Activated CD8-positive, alpha-beta T cell treated with anti-CD3 and anti-CD28 coated beads for 36 hours (primary cell): ENCODE measurements around the gene FSTL4. TPM values are rescaled to one million over a fixed set of nuclear protein-coding genes. Genes with fewer than 3 reads are reported as not detected.

Experiments
- ATAC-seq: fragments of 200-7000 bp; cut with Tn5 transposase; one replicate; pipeline ENCODE4 v1.10.0; 2021; ENCODE audit warnings: mild to moderate bottlenecking, moderate library complexity
- CTCF ChIA-PET: fragments of 350-600 bp; sonication (Branson Sonifier 250); formaldehyde crosslinking; loops from one replicate; lab custom pipeline; 2021; ENCODE audit warnings: antibody characterized with exemption; lab: Charles Lee
- POLR2A ChIA-PET: fragments of 350-600 bp; sonication (Branson Sonifier 250); formaldehyde crosslinking; loops from one replicate; lab custom pipeline; 2021; ENCODE audit warnings: antibody characterized with exemption; lab: Charles Lee
- DNase-seq: peaks from one replicate; pipeline ENCODE4 v3.0.0-alpha.2; 2020
- H3K27ac Mint-ChIP-seq: one replicate; pipeline ENCODE4 v1.8.0; 2021; ENCODE audit warnings: mild to moderate bottlenecking, mixed read lengths
- H3K27me3 Mint-ChIP-seq: one replicate; pipeline ENCODE4 v1.8.0; 2021; ENCODE audit warnings: mixed read lengths
- H3K36me3 Mint-ChIP-seq: one replicate; pipeline ENCODE4 v1.8.0; 2021; ENCODE audit warnings: low read depth, mixed read lengths
- H3K4me1 Mint-ChIP-seq: one replicate; pipeline ENCODE4 v1.8.0; 2021; ENCODE audit warnings: low read depth, mixed read lengths
- H3K4me3 Mint-ChIP-seq: one replicate; pipeline ENCODE4 v1.8.0; 2021; ENCODE audit warnings: mild to moderate bottlenecking, moderate library complexity, mixed read lengths
- H3K9me3 Mint-ChIP-seq: one replicate; pipeline ENCODE4 v1.8.0; 2021; ENCODE audit warnings: mixed read lengths
- CTCF ChIP-seq: fragments of 200-600 bp; IDR thresholded peaks from one replicate; pipeline ENCODE4 v1.8.0; 2022; ENCODE audit warnings: antibody characterized with exemption, mild to moderate bottlenecking
- intact Hi-C: fragments of 100-400 bp; cut with micrococcal nuclease; formaldehyde crosslinking; loops from one replicate; pipeline ENCODE4 v1.10.0; 2022
- total RNA-seq, 2 experiments: library from RNA; stranded (reverse); gene quantifications; one replicate each; pipeline ENCODE4 v1.2.3, GENCODE V29; 2021

The FSTL4 gene
- total RNA-seq, 2 experiments from 2014 or later, result not detected

DNA sequence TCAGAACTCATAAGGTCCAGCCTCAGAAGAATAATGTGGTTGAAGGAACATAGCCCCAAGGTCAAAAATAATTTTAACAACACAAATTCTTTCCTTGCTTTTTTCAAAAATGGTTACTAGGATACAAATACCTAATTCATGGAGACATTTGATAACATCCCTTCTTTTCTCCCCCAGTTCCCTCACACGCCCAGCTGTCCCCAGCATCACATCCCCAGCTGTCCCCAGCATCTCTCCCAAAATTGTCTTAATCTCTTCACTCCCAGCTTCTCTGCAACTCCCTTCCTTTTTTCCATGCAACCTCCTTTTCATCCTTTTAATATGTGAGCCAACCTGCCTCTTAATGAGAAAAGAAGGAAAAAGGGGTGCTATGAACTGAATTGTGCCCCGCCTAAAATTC lies 77.8 kb downstream of the FSTL4 start:
- intact Hi-C loops, result no loop called here
- H3K4me3 Mint-ChIP-seq, result no peak overlapping the region
- H3K27ac Mint-ChIP-seq, result no peak overlapping the region
- H3K9me3 Mint-ChIP-seq, result no peaks in the 10 kb centered on the region
- no peak for TF ChIP-seq CTCF
- ATAC-seq (no peak), DNase-seq (no peak)
- H3K27me3 Mint-ChIP-seq, result peaks cover 11% of the 10 kb centered on the region
- ChIA-PET POLR2A (no interaction called here), CTCF (no interaction called here)
- no peaks in the 10 kb centered on the region for H3K4me1 Mint-ChIP-seq
- no peaks in the 10 kb centered on the region for H3K36me3 Mint-ChIP-seq

GRCh38 chr5:133533541-133533940 lies 78.8 kb downstream of the FSTL4 start:
- ChIA-PET CTCF (interaction anchor here (1.2 kb wide), 1 partner anchor 20 kb away, joined by 4 read pairs; no protein-coding TSS in a partner anchor), POLR2A (no interaction called here)
- no peak overlapping the region for H3K4me3 Mint-ChIP-seq
- H3K4me1 Mint-ChIP-seq, result no peaks in the 10 kb centered on the region
- no peaks in the 10 kb centered on the region for H3K36me3 Mint-ChIP-seq
- no peak overlapping the region for H3K27ac Mint-ChIP-seq
- DNase-seq (no peak), ATAC-seq (no peak)
- no peaks in the 10 kb centered on the region for H3K9me3 Mint-ChIP-seq
- peaks cover 3% of the 10 kb centered on the region for H3K27me3 Mint-ChIP-seq
- no peak for TF ChIP-seq CTCF
- intact Hi-C loops, result no loop called here

DNA sequence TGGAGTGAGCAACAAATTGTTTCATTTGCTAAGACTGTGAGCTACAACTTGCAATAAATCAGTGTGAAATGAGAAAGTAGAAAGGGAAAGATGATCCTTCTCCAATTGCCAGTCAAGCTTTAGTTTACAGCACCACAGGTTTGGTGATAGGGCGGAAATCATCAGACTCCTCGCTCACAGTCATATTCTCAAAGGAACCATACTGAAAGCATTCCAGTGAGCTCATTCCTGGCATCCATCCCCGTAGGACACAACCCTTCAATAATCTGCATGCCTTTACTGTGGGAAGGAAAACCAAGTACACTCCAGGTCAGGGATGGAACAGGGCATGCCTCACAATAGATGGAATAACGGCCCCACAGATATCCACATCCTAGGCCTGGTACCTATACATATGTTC lies 80.7 kb downstream of the FSTL4 start:
- H3K4me3 Mint-ChIP-seq, result no peak overlapping the region
- ATAC-seq, result no peak

DNA sequence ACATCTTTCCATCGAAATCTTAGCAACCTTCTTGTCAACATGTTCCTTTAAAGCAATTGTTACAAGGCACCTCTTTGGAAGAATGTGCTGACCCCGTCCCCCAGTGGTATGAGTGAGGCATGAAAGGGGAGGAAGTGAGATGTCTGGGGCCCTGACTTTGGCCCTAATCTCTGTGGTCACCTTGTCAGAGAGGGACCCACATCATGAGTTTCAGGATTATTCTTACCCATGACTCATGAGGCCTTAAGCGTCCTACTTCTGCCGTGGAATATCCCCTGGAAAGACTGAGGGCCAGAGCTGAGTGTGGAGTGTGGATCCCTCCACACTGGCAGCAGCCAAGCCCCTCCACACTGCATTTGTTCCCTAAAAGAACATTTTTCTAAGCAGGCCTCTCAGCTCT lies 81.2 kb downstream of the FSTL4 start:
- Mint-ChIP-seq H3K27ac (no peak overlapping the region), H3K36me3 (no peaks in the 10 kb centered on the region), H3K4me3 (no peak overlapping the region), H3K27me3 (peaks cover 1% of the 10 kb centered on the region), H3K9me3 (no peaks in the 10 kb centered on the region), H3K4me1 (no peaks in the 10 kb centered on the region)
- no peak for ATAC-seq
- TF ChIP-seq CTCF, result no peak
- DNase-seq, result peak; percentile 3
- intact Hi-C loops, result no loop called here
- ChIA-PET CTCF (no interaction called here), POLR2A (no interaction called here)

More for the DNA sequence above, 80.7 kb downstream of the FSTL4 start:
- no peak for TF ChIP-seq CTCF
- DNase-seq, result no peak
- ChIA-PET CTCF (no interaction called here), POLR2A (no interaction called here)
- H3K27me3 Mint-ChIP-seq, result peaks cover 1% of the 10 kb centered on the region
- H3K27ac Mint-ChIP-seq, result no peak overlapping the region
- intact Hi-C loops, result no loop called here
- H3K36me3 Mint-ChIP-seq, result no peaks in the 10 kb centered on the region
- H3K4me1 Mint-ChIP-seq, result no peaks in the 10 kb centered on the region
- H3K9me3 Mint-ChIP-seq, result no peaks in the 10 kb centered on the region

DNA sequence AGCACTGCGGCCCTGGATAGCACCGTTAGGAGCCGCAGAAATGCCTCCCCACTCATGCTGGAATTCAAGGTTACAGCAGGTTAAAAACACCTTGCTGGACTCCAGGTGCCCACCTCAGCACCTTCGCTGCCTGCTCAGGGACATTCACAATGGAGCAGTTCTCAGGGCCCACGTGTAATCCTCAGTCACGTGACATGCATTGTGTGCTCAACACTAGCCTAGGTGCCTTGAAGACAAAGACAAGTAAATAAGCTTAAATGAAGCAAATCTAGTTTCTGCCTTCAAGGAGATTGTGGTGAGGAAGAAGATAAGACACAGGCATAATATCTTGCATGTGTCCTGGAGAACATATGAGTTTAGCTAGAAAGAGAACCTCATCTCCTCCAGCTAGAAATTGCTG lies 82.1 kb downstream of the FSTL4 start:
- Mint-ChIP-seq H3K36me3 (no peaks in the 10 kb centered on the region), H3K4me1 (no peaks in the 10 kb centered on the region), H3K27me3 (peaks cover 3% of the 10 kb centered on the region), H3K9me3 (no peaks in the 10 kb centered on the region), H3K27ac (no peak overlapping the region), H3K4me3 (no peak overlapping the region)
- intact Hi-C loops, result no loop called here
- no peak for ATAC-seq
- ChIA-PET POLR2A (interaction anchor here (1.1 kb wide), 1 partner anchor 44 kb away, joined by 3 read pairs; no protein-coding TSS in a partner anchor), CTCF (interaction anchor here (1.6 kb wide), 1 partner anchor 13 kb away, joined by 3 read pairs; no protein-coding TSS in a partner anchor)
- DNase-seq, result no peak
- no peak for TF ChIP-seq CTCF
